HT1080 (cell line): ENCODE measurements around the gene GNAL. TPM values are rescaled to one million over a fixed set of nuclear protein-coding genes. Genes with fewer than 3 reads are reported as not detected.
A peak's percentile ranks its signal among the peaks of the same experiment; 100 is the strongest.
"Not testable (repeated sequence)": the region's sequence is repeated elsewhere in the genome, so short reads cannot be mapped to it uniquely, and the experiment has no call there.

Experiments
- DNase-seq: peaks from one replicate; pipeline ENCODE4 v3.0.0-alpha.2; 2015; ENCODE audit warnings: low read depth
- total RNA-seq: library from RNA; depleted of rRNA; stranded (reverse); fragments of >200 nt; shearing (Covaris generic); gene quantifications from 2 replicates; pipeline ENCODE4 v1.2.3, GENCODE V29; 2014

Gene GNAL
- total RNA-seq, 1 experiment from 2014 or later, result 1.0 TPM

DNA sequence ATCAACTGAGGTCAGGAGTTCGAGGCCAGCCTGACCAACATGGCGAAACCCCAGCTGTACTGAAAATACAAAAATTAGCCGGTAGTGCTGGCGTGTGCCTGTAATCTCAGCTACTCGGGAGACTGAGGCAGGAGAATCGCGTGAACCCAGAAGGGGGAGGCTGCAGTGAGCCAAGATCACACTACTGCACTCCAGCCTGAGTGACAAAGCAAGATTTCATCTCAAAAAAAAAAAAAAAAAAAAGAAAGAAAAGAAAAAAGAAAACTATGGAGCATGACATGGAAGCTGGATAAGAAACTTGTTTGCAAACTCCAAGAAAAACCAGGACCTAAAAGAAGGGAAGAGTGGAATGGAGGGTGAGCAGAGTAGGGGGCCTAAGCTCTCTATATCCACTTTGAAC, 160.2 kb downstream of the GNAL start:
- DNase-seq, result no peak

DNA sequence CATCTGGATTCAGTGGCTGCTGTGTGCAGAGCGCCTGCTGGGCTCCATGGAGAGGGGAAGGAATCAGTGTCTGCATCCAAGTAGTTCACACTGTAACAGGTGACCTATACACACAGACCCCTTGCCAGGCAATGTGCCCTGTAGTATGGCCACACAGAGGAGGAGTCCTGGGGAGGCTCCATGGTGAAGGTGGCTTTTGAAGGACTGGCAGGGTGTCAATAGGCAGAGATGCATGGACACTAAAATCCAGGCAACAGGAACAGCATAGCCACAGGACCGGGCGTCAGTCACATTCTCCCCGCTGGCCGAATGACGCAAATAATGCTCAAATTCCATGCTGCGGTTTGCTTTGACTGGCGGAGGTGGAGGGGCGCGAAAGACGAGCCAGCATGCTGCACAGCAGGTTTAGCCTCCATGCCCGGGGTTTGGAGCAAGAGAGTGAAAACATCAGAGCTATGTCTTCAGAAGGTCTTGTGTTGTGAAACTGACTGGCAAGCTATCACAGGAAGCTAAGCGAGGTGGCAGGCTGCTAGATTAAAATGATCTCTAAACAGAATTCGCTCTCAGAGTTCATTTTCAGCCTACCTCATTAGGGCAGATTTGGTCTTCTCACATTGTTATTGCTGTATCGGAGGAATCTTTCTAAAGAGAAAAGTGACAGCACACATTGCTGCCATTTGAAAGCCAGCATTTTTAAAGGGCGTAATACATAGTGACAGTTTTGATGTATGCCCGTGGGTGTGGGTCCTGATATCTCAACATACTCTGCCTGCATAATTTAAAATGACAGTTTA, 161.0 kb downstream of the GNAL start:
- peak; percentile 91 for DNase-seq

DNA sequence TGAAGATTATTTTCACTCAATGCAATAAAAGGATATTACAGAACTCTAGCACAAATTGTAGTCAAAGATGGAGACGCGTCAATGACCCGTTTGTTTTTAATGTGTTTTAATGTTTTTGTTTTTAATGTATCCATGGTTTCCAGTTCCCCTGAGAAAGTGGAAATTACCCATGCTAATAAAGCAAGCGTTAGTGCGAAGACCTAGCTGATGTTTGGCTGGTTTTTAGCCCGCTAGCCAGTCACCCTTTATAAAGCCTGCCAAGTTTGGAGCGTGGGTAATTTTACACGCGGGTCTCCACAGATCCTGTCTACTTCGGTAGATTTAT, 161.7 kb downstream of the GNAL start:
- DNase-seq, result no peak

DNA sequence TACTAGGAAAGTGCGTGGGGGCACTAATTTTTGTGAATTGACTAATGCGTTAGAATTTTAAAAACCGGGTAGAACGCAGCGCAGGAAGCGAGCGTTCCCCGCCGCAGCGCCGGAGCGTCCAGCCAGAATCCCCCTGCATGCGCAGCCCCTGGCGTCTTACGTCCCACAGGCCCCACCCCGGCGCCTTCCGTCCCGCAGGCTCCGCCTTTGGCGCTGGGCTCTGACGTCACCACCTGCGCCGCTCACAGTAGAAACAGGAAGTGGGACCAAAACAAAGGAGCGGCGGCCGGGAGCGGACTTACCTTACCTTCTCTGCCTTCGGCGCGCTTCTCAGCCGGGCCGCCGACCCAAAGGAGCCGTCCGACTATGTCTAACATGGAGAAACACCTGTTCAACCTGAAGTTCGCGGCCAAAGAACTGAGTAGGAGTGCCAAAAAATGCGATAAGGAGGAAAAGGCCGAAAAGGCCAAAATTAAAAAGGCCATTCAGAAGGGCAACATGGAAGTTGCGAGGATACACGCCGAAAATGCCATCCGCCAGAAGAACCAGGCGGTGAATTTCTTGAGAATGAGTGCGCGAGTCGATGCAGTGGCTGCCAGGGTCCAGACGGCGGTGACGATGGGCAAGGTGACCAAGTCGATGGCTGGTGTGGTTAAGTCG, 162.2 kb downstream of the GNAL start, which contains the start of gene CHMP1B:
TSS of gene CHMP1B (plus strand) at position 268 of the 660 bp plus-strand sequence. CDS start at position 367, 99 bp downstream.
- DNase-seq, result peak; percentile 95

DNA sequence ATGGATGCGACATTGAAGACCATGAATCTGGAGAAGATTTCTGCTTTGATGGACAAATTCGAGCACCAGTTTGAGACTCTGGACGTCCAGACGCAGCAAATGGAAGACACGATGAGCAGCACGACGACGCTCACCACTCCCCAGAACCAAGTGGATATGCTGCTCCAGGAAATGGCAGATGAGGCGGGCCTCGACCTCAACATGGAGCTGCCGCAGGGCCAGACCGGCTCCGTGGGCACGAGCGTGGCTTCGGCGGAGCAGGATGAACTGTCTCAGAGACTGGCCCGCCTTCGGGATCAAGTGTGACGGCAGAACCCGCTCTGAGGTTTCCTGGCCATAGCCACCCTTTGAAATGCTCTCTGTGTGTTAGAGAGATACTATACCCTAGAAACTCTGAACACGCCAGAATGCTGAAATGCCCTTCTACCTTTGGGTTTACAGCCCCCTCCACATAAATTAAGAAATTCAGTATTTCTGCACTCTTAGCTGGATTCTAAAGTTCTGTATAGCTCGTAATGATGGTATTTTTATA, 162.8 kb downstream of the GNAL start:
- DNase-seq, result peak; percentile 21

DNA sequence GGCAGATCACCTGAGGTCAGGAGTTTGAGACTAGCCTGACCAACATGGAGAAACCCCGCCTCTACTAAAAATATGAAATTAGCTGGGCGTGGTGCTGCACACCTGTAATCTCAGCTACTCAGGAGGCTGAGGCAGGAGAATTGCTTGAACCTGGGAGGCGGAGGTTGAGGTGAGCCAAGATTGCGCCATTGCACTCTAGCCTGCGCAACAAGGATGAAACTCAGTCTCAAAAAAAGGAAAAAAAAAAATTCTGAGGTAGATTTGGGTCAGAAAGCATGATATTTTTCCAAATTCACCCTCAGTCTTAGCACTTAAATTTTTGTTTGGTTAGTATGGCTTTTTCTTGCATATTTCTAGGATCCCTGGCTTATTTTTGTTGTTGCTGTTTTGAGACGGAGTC, 165.5 kb downstream of the GNAL start:
- not testable (repeated sequence) for DNase-seq

DNA sequence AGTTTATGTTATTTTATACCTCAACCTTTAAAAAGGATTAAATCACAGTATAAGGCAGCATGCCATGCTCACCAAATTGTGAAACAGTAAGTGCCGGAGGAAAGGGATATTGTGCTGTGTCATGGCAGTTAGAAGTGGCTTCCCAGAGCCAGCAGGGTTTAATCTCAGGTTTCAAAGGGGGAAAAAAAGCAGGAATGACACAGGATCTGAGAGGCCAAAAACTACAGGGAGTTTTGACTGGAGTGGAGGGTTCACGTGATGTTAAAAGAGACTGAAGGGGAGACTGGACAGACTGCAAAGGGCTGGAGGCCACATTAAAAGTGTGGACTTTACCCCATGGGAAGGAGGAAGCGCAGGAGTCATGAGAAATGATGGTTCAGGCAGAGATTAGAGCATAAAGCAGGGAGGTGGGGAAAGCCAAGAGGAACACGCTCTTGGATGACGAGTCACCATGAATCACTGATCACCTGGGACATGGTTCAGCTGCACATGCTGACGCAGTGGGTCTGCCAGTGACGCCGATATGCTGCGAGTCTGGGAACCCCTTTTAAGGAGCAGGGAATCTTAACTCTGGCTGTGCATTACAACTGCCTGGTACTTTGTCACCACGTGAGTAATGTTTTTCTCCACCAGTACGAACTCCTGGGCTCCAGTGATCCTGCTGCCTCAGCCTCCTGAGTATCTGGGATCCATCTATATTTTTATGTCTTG, 168.3 kb downstream of the GNAL start:
- peak; percentile 99 for DNase-seq

DNA sequence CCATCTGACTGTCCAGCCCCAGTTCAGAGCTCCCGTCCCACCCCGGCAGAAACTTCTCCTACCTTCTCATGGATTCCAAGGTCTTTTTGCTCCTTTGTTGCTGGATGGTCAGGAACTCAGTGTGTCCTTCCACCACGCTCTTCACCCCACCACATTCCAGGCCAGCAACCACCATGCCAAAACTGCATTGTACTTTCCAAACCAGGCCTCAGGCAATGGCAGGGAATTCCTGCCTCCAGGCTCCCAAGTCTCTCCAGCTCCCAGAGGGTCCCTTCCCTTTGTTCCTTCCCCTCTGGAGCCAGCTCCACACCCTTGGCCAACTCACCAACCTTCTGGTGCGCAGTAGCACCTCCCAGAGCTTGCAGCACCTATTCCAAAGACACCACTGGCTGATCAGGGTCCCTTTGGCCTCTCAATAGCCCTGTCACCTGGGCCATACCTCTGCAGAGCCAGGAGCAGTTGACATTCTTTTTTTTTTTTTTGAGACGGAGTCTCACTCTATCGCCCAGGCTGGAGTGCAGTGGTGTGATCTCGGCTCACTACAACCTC, 170.3 kb downstream of the GNAL start:
- DNase-seq, result peak; percentile 17

DNA sequence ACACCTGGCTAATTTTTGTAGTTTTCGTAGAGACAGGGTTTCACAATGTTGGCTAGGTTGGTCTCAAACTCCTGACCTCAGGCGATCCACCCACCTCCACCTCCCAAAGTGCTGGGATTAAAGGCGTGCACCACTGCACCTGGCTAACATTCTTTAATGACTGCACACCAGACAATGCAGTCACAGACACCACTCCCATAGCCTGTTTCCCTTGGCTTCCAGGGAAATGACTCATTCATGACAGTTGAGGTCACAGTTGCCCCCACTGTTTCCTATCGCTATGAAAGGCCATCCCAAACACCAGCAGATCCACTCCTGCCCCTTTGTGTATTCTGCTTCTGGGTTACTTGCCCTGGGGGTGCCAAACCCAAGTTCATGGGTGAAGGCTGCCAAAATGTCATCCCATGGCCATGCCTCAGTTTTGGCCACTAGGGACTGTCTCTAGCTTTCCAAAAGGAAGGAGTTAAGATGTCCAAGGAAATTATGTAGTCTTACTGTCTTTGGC, 170.9 kb downstream of the GNAL start:
- peak; percentile 94 for DNase-seq

DNA sequence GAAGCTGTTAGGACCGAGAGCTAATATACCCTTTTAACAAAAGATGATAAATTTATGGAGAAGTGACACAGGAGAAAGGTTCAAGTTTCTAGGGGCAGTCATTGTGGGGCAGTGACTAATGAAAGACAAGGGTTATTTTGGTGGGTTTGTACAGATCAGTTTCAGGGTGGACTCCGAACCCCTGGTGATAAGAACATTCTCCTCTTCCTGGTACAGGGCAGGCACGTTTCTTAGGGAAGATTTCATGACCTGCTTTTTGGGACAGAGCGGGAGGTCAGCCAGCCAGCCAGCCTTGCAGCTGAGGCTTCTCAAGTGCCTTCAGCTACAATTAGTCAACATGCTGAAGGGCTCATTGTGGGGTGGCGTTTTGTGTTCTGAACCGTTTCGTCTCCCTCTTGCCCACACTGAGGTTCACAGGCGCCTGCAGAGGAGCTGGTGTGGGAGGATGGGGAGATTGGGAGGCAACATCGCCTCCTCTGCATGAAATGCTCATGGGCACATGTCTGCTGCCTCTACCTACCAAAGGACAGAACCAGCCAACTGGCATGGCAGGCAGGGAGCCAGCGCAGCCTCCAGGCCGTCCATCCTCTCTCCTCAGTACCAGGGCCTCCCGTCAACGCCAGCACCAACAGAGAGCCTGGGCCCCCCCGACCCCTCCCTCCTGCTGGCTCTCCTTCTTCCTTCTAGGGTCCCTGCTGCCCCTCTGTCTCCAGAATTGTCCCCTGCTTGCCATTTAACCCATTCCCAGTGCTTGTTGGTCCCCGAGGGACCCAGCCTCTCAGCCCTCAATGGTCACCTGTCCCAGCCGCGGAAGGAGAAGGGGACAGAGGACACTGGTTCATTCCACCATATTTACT, 171.8 kb downstream of the GNAL start:
- no peak for DNase-seq

DNA sequence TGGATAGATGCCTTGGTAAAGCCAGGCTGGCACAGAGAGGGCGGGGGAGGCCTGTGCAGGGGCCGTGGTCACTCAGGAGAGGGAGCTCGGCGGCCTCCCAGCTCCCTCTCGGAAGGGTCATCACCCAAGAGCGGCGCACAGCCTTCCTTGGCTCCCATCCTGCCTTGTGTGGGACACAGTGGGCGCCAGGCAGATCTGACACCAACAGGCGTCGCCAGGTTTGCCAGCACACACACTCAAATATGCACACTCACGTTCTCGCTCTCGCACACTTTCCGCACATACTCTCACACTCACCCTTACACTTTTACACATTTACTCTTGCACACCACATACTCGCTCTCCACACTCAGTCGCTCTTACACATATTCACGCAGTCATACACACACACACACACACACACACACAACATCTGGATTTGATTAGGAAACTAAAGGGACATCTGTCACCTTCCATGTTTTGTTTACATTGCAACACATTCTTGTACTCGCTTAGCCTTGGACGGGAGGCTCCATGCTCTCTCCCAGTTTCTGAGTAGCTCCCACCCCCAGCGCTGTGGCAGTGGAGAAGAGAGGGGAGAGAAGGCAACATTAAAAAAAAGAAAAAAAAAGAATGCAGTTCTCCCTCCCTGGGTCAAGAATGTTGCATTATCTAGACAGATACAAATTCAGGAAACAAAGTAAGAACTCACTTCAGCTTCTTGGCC, 172.7 kb downstream of the GNAL start:
- no peak for DNase-seq

DNA sequence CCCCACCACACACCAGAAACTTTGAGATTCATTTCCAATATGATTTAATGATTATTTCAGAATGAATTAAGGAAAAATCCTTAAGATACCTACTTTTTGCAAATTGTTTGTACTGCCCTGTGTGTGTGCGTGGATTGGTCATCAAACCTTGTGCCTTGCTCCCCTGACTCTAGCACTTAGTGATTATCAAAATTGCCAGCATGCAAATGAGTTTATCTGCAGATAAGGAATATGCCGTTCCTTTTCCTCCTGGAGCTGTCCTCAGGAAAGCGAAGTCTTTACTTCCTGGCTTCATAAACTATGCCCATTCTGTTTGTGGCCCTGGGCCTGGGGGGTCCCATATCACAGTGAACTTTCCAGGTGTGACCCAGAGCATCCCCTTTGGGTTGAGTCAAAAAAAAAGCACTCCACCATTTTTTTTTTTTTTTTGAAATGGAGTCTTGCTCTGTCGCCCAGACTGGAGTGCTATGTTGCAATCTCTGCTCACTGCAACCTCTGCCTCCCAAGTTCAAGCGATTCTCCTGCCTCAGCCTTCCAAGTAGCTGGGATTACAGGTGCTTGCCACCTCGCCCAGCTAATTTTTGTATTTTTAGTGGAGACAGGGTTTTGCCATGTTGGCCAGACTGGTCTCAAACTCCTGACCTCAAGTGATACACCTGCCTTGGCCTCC, 173.5 kb downstream of the GNAL start:
- no peak for DNase-seq

DNA sequence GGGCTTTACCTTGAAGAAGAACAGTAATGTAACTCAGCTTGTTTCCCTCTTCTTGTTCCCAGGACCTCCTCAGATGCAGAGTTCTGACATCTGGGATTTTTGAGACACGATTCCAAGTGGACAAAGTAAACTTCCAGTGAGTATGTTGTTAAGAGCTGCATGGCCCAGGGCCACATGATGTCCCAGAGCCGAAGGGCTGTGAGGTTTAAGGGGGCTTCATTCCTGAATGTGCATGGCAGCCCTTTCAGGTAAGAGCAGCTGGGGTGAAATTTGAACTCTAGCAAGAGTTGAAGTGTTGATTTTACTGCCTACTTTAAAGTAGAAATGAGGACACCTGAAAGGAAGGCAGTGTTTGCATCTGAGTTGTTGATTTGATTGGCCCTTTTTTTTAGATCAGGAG, 175.4 kb downstream of the GNAL start:
- no peak for DNase-seq

DNA sequence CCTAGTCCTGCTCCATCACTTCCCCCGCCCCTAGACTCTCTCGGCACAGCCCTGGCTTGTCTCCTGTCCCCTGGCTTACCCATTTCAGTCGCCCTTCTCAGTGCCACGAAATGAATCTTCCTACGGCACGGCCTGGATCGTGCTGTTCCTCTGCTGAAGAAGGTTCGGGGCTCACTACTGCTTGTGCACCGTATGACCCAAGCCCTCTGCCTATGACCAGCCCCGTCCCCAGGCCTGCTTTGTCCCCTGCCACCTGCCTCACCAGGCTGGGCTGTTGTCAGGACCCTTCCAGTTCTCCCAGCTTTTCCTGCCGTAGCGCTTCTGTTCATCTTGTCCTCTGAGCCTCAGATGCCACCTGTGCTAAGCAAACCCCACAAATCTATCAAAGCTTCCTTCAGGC, 176.0 kb downstream of the GNAL start:
- DNase-seq, result no peak

DNA sequence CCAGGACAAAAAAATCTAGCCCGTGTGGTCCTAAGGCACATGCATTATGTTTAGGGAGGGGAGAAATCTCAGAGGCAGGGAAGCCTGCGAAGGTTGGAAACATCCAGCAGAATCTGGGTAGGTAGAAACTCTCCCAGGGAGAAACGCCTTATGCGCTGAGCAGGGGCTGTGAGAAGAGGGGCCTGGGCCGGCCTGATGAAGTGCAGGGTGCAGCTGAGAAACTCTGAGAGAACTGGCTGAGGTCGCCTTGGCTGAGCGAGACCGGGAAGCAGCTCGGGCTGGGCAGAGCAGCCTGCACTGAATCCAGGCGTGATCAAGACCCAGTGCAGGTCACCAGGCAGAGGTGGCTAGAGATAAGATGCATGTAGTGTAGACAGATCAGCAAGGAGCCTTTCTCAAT, 177.3 kb downstream of the GNAL start:
- DNase-seq, result no peak

DNA sequence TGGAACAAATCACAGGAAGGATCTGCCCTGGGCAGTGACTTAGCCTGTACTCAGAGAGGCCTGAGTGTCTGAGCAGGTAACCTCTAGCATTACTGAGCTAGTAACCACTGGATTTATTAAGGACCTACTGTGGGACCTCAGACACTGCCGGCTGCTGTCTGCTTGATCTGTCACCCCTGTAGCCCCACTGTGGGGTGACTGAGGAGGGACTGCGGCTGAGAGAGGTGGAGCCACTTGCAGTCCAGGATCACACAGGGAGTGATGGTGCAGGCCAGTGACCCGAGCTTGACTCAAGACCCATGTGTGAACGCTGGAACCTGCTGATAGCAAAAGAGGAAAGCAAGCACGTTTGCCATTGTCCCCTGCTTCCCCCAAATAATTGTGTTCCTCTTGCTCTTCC, 177.7 kb downstream of the GNAL start:
- no peak for DNase-seq

DNA sequence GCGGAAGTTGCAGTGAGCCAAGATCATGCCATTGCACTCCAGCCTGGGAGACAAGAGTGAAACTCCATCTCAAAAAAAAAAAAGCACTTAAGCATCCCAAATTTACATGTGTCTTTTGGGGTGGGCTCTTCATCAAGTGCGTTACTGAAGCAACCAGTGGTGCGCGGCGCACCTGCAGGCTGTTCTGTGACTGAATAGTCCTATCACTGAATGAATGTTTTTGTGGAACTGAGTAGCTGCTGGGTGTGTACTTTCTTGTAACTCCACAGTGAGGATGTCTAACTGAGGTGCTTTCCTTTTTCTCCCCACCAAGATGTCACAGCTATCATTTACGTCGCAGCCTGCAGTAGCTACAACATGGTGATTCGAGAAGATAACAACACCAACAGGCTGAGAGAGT, 179.2 kb downstream of the GNAL start:
- DNase-seq, result no peak

DNA sequence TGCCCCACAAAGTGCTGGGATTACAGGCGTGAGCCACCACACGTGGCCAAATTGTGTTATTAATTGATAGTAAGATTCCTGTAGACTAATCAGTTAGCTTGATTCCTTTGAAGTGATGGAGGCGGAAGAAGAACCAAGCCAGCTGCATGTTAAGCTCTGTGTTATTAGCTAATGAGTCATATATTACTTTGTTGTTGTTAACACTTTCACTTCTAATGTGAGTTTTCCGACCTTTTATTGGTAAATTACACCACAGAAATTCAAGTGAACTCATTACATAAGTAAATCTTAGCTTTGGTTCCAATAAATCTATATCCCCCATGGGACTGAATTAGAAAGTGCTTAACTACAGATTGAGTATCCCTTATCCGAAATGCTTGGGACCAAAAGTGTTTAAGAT, 182.4 kb downstream of the GNAL start:
- no peak for DNase-seq

DNA sequence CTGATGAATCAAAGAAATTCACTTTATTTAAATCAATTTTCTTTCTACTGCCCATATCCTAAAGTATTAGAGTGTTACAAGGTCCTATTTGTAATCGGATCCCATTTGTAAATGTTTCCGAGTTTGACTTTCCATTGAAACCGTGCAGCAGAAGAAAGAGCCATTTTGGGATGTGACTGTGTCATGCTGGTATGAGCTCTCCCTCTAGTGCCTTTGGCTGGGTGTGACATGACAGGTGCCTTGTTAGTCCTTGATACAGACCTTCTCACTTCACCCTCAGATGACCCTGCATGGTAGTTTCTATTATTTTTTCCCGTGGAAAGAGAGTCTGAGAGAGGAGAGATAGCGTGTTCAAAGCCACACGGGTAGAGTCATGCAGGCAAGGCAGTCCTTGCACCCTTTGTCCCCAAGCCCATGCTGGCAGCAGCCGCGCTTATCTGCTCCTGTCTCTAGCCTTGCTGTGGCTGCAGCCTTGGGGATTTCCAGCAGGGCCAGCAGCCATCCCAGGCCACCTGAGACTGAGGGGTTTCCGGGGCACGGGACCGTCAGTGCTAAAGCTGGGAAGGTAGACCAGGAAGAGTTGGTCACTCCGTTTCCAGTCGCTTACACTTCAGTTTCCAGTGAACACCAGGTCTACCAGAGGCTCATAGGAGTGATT, 183.5 kb downstream of the GNAL start:
- DNase-seq, result peak; percentile 54
